Activated CD4-positive, alpha-beta T cell treated with anti-CD3 and anti-CD28 coated beads, Interleukin-2, Interleukin-6, amounts not matched to agents 100 ng/mL and 50 ng/mL, durations not matched to agents 16 hours and 8 hours (primary cell): Measurements from ENCODE around the gene GTF3C5.
"Not testable (repeated sequence)": the region's sequence is repeated elsewhere in the genome, so short reads cannot be mapped to it uniquely, and the experiment has no call there.

Experiments used
- DNase-seq: peaks from one replicate; pipeline ENCODE4 v3.0.0-alpha.2; 2020

Gene GTF3C5, protein sequence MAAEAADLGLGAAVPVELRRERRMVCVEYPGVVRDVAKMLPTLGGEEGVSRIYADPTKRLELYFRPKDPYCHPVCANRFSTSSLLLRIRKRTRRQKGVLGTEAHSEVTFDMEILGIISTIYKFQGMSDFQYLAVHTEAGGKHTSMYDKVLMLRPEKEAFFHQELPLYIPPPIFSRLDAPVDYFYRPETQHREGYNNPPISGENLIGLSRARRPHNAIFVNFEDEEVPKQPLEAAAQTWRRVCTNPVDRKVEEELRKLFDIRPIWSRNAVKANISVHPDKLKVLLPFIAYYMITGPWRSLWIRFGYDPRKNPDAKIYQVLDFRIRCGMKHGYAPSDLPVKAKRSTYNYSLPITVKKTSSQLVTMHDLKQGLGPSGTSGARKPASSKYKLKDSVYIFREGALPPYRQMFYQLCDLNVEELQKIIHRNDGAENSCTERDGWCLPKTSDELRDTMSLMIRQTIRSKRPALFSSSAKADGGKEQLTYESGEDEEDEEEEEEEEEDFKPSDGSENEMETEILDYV

DNA sequence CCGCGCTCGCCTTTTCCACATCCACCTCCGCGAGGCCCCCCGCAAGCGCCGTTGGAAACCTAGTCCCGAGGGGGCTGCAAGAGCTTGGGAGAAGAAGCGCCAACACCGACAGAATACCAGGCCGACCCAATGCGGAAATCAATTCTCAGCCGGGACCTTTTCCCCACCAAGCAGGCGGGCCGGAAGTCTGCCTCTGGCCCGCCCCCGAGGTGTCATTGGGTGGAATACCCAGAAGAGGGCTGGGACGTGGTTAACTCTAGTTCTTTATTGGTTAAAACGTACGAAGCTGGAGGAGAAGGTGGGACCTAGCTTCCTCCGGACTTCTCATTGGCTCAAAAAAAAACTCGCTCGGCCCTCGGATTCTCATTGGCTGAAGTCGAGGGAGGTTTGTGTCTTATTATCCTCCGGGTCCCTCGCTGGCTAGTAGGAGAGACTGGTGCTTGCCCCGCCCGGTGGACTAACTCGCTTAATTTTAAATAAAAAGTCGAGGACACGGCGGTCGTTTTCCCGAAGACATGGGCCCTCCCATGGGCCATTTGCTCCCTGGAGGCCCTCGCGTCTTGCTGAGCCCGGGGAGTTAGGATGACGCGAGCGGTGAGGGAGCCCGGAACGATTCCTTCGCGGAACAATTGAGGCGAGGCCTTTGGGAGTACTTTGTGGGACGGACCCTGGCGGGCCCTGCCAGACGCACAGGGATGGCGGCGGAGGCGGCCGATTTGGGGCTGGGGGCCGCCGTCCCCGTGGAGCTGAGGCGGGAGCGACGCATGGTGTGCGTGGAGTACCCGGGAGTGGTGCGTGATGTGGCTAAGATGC is at the start of gene GTF3C5:
Gene GTF3C5 (plus strand): TSS at position 681 of the 813 bp plus-strand sequence. CDS start 15 bp downstream, at position 696.
- peak; percentile 96 for DNase-seq

DNA sequence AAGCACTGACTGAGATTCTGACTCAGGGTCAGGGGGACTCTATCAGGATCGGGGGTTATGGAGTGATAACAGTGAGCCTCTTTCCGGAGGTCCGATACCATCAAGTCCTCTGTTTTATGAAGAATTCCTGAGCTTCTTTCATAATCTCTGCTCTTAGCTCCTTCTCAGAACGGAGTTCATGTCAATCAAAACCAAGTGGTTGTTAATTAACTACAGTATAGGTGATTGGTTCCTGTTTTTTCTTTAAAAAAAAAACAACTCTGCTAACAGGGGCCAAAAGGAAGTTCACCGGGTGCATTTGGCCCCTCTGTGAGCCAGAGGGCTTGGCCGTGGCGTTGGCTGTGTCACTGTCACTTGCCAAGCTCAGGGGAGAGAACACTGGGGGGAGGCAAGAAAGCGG is 48.3 kb upstream of the GTF3C5 start:
- DNase-seq, result no peak

DNA sequence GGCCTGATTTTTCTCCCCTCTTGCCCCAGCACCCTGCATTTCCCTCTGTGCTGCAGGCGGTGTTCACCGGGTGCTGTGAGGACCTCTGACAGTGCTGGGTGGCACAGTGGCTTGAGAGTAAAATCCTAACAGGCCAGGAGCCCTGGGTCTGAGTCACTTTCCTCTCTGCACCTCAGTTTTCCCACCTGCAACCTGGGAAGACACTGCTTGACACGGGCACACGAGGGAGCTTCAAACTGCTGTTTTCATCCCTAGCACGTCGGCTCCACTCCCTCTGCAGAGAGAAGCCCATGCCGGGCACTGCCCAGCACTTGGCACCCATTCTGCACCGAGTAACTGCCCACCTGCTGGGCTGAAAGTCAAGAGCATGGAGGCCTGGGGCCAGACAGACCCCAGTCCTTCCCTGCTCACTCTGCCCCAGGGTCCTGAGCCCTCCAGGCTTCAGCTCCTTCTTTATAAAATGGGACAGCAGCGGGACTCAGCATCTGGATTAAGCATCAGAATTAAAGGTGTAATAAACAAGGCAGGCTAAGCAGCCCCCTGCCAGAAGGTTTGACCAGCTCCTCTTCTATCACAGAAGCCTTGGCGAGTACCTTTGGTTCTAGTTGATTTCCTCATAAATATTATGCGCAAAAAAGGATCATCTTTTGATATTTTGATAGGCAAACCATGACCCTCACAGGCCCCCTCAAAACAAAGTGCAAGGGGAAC is 47.2 kb upstream of the GTF3C5 start:
- no peak for DNase-seq

DNA sequence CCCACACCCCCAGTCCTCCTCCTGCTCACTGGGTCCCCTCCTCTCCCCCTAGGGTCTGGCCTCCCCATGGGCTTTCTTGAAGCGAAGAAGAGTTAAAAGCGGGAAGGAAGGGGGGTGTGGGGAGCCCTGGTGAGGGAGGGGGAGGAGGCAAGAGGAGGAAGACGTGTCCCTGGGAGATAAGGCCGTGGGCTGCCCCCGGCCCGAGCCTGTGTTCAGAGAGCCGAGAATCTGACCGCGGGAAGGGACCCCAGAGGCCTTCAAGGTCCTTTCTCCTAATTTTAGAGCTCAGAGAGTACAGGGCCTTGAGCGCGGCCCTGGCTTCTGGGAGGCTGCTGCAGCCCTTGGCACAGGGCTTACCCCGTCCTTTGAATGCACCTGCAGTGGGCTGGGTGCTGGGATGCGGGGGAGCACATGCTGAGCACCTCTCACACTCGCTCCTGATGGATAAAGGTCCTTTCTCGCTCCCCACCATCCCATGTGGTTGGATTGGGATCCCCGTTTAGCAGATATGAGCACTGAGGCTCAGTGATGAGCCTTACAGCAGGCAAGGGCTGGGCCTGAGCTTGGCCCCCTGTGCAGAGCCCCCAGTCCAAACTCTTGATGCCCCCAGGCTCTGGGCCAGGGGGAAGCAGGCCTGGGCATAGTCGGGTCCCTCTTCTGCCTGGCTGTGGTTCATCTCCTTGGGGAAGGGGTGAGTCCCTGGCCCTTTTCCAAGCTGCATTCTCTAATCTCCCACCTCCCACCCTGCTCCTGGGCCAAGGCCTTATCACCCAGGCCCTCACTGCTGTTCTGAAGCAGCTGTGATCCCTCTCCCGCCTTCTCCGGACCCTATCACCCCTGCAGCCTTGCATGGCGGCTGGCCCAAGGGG is 46.4 kb upstream of the GTF3C5 start:
- no peak for DNase-seq

DNA sequence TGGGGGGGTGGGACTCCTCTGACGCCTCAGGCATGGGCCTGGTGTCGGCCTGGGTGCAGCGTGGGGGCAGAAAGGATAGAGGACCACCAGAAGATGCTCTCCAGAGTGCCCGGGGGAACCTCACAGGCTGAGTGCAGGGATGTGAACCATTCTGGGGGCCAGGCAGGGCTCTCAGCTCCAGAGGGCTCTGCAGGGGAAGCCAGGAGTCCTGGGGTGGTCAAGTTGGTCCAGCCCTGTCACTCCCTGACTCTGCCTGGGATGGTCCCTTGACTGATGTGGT is 45.8 kb upstream of the GTF3C5 start:
- no peak for DNase-seq

DNA sequence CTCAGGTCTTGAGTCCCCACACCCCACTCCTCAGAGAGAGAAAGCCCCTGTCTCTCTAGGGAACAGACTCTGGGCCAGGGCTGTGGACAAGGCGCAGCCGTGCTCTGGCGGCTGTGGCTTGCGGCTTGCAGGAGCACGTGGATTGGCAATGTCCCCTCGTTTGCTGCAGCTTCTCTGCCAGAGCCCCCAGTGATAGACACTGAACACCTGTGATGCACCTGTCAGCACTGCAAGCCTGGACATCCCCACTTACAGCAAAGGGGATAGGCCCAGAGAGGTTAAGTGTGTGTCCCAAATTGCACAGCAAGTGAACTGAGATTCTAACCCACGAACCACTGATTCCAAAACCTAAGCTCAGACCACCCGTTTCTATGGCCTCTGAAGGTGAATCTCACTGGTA is 45.3 kb upstream of the GTF3C5 start:
- DNase-seq, result no peak

DNA sequence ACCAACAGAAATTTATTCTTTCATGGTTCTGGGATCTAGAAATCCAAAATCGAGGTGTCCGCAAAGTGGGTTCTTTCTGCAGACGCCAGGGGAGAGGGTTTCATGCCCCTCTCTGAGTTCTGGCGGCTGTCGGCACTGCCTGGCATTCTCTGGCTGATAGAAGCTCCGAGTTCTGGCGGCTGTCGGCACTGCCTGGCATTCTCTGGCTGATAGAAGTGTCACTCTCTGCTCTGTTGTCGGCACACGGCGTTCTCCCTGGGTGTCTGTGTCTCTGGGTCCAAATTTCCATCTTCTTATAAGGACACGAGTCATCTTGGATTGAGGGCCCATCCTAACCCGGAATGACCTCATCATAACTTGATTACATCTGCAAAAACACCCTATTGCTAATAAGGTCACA is 44.7 kb upstream of the GTF3C5 start:
- no peak for DNase-seq

DNA sequence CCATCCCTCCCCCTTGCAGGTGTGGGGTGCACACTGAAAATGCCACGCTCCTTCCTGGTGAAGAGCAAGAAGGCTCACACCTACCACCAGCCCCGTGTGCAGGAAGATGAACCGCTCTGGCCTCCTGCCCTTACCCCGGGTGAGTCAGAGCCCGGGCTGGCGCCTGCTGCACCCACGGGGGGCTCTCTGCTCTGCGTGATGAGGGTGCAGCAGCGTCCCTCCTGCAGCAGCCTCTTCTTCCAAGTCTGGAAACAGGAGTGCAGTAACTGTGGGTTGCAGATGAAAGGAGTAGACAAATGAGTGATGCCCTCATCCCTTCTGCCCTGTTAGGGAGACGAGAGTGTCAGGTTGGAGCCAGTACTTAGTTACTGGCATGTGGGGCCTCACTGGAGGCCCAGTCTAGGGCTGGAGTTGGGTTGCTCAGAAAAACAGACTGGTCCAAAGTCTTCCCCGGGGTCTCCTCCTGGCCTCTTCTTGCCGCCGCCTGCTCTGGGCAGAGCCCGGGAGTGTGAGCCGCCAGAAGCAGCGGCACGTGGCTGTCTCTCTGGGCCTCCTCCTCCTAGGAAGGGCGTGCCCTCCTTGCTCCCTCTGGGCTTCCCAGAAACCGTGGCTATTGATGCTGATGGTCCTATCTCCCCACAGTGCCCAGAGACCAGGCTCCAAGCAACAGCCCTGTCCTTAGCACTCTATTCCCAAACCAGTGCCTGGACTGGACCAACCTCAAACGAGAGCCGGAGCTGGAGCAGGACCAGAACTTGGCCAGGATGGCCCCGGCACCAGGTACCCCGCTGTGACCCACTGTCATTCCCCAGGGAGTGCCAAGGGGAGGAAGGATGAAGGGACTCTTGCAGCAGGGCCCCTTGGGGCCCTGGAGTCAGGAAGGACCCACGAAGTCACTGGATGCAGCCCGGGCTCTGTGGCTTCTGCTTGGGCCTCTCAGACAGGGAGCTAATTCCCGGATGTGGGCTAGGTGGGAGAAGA is 43.9 kb upstream of the GTF3C5 start:
- no peak for DNase-seq

DNA sequence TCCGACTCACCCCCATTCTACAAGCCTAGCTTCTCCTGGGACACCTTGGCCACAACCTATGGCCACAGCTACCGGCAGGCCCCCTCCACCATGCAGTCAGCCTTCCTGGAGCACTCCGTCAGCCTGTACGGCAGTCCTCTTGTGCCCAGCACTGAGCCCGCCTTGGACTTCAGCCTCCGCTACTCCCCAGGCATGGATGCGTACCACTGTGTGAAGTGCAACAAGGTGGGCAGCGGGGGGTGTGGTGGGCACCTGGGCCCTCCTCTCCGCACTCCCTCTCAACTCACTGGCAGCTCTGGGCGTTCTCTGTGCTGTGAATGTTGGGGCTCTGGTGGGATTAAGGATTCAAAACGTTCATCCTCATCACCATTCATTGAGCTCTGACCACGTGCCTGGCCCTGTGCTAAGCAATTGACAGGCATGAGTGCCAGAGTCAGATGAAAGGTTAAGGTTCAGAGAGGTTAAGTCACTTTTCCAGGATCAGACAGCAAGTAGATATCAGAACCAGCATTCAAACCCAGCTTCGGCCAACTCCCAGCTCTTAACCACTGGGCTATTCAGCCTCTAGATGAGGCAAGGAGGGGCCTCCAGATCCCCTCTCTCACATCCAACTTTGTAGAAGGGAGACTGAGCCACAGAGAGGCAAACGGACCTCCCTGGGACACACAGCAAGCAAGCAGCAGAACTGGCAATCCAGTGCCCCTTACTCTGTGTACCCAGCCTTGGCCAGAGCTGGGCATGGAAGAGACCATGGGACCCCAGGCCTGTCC is 42.4 kb upstream of the GTF3C5 start:
- DNase-seq, result no peak

DNA sequence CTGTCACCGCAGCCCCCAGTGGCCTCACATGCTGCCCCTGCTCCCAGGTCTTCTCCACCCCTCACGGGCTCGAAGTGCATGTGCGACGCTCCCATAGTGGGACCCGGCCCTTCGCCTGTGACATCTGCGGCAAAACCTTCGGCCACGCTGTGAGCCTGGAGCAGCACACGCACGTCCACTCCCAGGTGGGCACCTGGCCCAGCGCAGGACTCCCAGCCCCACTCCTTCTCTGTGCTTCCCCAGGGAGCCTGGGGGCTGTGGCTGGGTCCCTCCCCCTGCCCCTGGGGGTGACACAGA is 41.8 kb upstream of the GTF3C5 start:
- no peak for DNase-seq

DNA sequence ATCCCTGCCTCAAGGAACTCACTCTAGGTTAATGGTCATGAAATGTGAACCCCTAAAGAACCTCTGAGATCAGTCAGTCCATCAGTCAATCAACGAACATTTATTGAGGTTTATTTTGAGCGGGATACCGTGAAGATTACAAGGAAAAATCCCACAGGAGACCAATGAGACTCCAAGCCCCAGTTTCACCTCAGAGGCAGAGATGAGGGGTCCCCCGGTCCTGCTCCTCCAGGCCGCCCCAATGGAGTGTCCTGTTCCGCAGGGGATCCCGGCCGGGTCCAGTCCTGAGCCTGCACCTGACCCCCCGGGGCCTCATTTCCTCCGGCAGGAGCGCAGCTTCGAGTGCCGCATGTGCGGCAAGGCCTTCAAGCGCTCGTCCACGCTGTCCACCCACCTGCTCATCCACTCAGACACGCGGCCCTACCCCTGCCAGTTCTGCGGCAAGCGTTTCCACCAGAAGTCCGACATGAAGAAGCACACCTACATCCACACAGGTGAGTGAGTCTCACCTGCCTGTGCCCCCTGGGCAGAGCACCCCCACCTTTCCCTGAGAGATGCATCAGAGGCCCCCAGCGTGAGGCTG is 41.3 kb upstream of the GTF3C5 start:
- DNase-seq, result no peak

DNA sequence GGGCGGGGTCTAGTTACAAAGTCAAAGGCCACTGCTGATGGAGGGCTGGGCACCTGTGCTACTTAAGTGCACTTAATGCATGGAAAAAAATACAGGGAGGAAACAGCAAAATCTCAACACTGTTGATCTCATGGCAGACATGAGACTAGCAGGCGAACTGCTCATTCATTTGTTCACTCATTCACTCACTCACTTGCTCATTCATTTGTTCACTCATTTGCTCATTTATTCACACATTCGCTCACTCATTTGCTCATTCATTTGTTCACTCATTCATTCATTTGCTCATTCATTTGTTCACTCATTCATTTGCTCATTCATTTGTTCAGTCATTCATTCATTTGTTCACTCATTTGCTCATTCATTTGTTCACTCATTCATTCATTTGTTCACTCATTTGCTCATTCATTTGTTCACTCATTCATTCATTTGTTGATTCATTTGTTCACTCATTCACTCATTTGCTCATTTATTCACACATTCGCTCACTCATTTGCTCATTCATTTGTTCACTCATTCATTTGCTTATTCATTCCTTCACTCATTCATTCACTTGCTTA is 40.7 kb upstream of the GTF3C5 start:
- not testable (repeated sequence) for DNase-seq

DNA sequence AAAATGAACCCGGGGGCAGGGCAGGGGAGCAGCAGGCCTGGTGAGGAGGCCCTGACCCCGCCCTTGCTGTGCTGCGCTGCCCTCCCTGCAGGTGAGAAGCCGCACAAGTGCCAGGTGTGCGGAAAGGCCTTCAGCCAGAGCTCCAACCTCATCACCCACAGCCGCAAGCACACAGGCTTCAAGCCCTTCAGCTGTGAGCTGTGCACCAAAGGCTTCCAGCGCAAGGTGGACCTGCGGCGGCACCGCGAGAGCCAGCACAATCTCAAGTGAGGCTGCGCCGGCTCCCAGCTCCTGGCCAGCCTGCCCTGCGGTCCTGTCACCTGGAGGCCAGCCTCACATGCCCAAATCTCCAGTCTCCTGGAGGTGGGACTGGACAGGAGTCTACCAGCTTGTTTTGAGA is 40.0 kb upstream of the GTF3C5 start:
- DNase-seq, result no peak

DNA sequence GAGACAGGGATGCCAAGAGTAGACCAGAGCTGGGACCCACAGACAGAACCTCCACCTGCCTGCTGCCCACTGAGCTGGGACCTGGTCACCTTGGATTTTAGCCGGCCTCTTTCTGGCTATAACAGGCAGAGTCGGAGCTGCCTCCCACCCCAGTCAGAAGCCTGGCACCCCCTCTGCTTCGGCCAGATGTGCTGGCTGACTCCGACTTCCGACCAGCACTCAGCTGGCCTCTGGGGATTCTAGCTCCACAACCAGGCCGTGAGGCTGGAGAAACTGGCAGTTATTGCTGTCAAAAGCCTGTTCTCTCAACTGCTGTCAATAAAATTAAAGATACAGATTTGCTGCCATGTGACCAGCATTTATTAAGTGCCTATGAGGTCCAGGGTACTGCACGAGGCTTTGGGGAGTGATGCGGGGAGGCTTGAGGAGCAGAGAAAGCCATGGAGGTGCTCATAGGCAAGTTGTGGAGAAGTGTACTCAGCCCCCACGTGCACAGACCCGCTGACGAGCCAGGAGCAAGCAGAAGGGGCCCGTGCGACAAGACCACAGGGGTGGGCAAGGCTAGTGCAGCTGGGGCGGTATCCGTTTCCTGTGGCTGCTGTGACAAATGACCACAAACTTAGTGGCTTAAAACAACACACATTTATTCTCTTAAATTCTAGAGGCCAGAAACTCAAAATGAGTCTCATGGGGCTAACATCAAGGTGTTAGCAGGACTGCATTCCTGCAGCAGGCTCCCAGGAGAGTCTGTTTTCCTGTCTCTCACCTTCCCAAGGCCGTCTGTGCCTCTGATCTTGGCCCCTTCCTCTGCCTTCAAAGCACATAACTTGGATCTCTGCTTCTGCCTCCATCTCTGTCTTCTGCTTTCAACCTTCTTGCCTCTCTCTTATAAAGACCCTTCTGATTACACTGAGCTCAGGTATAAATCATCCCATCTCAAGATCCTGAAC is 39.2 kb upstream of the GTF3C5 start:
- DNase-seq, result no peak

DNA sequence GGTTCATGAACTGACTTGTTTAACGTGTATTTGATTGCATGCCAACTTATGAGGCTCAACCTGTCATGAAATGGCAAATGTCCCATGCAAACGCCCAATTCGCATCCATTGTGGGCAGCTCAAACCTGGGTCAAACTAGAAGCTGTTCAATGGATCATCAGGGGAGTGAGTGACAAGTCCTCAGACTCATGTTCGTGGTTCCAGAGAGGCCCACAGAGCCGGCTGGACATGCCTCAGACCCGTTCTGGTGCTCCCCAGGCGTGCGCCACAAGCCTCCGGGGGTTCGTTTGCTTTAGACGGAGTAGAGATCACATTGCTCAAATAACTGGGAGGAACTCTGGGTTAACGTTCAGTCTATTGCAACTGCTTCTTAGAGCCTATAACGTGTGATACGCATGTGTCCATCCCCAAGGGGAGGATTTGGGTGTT is 37.3 kb upstream of the GTF3C5 start:
- DNase-seq, result no peak

DNA sequence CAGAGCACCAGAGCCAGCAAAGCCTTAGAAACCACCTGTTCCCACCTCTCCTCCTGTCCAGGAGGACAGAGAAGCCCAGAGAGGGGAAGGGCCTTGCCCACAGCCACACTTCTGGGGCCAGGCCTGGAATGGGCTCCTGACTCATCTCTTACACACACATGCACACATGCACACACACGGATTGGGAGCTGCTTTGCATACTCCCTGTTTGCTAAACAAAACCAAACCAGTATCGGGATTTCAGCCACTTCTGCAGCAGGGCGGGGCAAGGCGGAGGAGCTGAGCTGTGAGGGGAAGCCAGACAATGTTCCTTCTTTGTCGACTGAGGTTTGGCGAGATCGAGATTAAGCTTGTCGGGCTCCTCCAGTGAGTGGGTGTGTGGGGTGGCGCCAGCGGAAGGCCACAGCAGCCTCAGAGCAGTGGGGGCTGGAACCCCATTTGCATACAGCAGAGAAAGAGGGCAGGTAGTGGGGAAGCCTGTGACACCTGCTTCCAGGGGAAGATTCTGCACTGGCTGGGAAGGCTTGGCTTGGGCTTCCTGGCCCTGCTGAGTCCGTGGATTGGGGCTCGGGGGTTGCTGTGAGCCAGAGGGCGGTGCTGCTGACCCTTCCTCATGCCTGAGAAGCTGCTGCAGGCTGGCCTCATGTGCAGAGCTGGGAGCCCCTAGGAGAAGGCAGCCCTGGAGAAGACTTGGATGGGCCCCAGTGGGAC is 36.2 kb upstream of the GTF3C5 start:
- DNase-seq, result no peak

DNA sequence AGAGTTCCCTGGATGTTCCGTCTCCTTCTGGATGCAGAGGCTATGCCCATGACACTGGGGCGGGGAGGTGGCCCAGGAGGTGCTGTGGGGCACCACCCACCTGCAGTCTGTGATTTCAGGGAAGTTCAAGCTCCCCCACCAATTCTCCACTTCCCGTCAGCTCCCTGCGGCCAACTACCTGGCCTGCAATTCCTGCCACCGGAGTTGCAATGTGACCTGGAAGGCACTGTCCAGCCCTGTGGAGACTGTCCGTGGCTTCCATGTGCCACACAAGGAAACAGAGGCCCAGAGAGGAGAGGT is 35.7 kb upstream of the GTF3C5 start:
- no peak for DNase-seq

DNA sequence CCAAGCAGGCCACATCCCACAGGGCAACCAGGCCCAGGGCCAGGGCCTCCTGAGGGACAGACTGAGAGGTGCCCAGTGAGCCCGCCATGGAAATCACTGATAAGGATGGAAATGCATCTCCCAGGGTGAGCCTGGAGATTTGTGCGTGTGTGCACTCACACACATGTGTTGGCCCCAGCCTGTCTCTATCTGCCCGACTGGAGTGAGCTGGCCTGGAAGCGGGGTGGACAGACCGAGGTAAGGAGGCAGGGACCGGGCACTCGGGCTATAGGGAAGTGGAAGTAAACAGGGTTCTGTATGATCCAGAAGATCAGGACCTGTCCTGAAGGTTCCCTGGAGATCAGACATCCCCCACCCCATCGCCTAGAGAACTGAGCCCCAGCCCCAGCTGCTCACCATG is 34.9 kb upstream of the GTF3C5 start:
- DNase-seq, result no peak
